NB4 (cell line): ENCODE results near the gene NFATC1.

ENCODE experiments used
- MYC ChIP-seq: IDR thresholded peaks from 2 replicates; pipeline ENCODE4 v1.6.1; 2011; ENCODE audit warnings: low read depth, low read length
- POLR2A ChIP-seq: IDR thresholded peaks from 2 replicates; pipeline ENCODE4 v1.6.1; 2011; ENCODE audit warnings: mild to moderate bottlenecking; ENCODE audit not compliant: insufficient read length; ENCODE audit errors: extremely low read depth
- TF ChIP-seq, protein P1 (sequence below): IDR thresholded peaks from one replicate; pipeline ENCODE4 v1.5.1; 2012; ENCODE audit warnings: low read depth, low read length
- TF ChIP-seq, protein P2 (sequence below): IDR thresholded peaks from 2 replicates; pipeline ENCODE4 v1.6.1; 2011; ENCODE audit warnings: low read depth, low read length

DNA sequence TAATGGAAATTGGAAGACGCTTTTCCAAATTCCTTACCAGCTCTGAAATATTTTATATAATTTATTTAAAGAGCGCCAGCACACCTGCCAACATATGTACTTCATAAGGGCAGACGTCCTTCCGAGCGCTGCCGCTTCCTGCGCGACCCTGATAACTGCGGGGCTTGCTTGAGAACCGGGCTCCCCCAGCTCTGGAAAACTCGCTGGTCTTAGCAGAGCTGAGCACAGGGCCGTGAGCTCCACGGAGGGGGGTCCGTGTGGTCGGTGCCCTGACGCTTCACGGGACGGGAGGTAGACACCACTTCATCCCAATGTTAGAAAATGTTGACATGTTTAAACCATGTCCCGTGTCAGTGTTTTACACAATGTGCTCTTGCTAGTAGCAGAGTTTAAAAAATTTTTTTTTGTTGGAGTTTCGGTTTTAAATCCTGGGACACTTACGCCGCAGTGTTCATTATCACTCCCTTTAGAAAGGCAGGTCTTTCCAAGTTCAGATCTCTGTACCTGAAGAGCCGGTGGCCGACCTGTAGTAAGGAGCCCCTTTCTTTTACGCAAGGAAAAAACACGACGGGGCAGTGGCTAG is 1.6 kb downstream of the NFATC1 start:
- TF ChIP-seq, protein P1, sequence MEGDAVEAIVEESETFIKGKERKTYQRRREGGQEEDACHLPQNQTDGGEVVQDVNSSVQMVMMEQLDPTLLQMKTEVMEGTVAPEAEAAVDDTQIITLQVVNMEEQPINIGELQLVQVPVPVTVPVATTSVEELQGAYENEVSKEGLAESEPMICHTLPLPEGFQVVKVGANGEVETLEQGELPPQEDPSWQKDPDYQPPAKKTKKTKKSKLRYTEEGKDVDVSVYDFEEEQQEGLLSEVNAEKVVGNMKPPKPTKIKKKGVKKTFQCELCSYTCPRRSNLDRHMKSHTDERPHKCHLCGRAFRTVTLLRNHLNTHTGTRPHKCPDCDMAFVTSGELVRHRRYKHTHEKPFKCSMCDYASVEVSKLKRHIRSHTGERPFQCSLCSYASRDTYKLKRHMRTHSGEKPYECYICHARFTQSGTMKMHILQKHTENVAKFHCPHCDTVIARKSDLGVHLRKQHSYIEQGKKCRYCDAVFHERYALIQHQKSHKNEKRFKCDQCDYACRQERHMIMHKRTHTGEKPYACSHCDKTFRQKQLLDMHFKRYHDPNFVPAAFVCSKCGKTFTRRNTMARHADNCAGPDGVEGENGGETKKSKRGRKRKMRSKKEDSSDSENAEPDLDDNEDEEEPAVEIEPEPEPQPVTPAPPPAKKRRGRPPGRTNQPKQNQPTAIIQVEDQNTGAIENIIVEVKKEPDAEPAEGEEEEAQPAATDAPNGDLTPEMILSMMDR = no peak
- TF ChIP-seq, protein P2, sequence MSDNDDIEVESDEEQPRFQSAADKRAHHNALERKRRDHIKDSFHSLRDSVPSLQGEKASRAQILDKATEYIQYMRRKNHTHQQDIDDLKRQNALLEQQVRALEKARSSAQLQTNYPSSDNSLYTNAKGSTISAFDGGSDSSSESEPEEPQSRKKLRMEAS = no peak
- TF ChIP-seq POLR2A = no peak
- TF ChIP-seq MYC = no peak
